Measurements from ENCODE around the gene KBTBD13. TPM values are rescaled to one million over a fixed set of nuclear protein-coding genes. Genes with fewer than 3 reads are reported as not detected.
"Not testable (repeated sequence)": the region's sequence is repeated elsewhere in the genome, so short reads cannot be mapped to it uniquely, and the experiment has no call there.

Gene KBTBD13
- total RNA-seq, 2 donors from 2014 or later, result 2.6 to 5.2 TPM

GRCh38 chr15:65083262-65083701, 6.7 kb downstream of the KBTBD13 start:
- intact Hi-C loops (cut with DNase I), result loop anchor here in 1 of 2 donors (2.0 kb wide), 1 partner anchor 30 kb away; no protein-coding TSS in a partner anchor
- no peak for ATAC-seq
- DNase-seq, result no peak

GRCh38 chr15:65084500-65085206, 8.1 kb downstream of the KBTBD13 start:
- ATAC-seq, result peak in 1 of 2 donors; percentile 24
- intact Hi-C loops (cut with DNase I), result loop anchor here in 1 of 2 donors (5.0 kb wide), 1 partner anchor 32 kb away; no protein-coding TSS in a partner anchor
- no peak for DNase-seq

GRCh38 chr15:65085207-65085753, 8.7 kb downstream of the KBTBD13 start:
- intact Hi-C loops (cut with DNase I), result loop anchor here in 1 of 2 donors (5.0 kb wide), 1 partner anchor 33 kb away; no protein-coding TSS in a partner anchor
- no peak for ATAC-seq

GRCh38 chr15:65085990-65086679, 9.6 kb downstream of the KBTBD13 start:
- DNase-seq (no peak), ATAC-seq (no peak)
- intact Hi-C loops (cut with DNase I), result loop anchor here in 1 of 2 donors (5.0 kb wide), 1 partner anchor 34 kb away; no protein-coding TSS in a partner anchor

More at GRCh38 chr15:65085207-65085753, 8.7 kb downstream of the KBTBD13 start:
- no peak for DNase-seq

GRCh38 chr15:65086680-65087111, 10.2 kb downstream of the KBTBD13 start:
- ATAC-seq (no peak), DNase-seq (no peak)
- intact Hi-C loops (cut with DNase I), result loop anchor here in 1 of 2 donors (5.0 kb wide), 1 partner anchor 34 kb away; no protein-coding TSS in a partner anchor

GRCh38 chr15:65087411-65087810, 10.9 kb downstream of the KBTBD13 start:
- intact Hi-C loops (cut with DNase I), result loop anchor here in 1 of 2 donors (5.0 kb wide), 1 partner anchor 35 kb away; no protein-coding TSS in a partner anchor
- DNase-seq, result no peak
- no peak for ATAC-seq

GRCh38 chr15:65087873-65088642, 11.5 kb downstream of the KBTBD13 start:
- DNase-seq (peak; percentile 75), ATAC-seq (peak; percentile 77 to 81)
- intact Hi-C loops (cut with DNase I), result loop anchor here in 1 of 2 donors (5.0 kb wide), 1 partner anchor 36 kb away; no protein-coding TSS in a partner anchor

- intact Hi-C loops (cut with DNase I), result loop anchor here in 1 of 2 donors (5.0 kb wide), 1 partner anchor 36 kb away; no protein-coding TSS in a partner anchor
- DNase-seq (no peak), ATAC-seq (no peak)
Observed at GRCh38 chr15:65088643-65089021, 12.1 kb downstream of the KBTBD13 start.

GRCh38 chr15:65089206-65089824, 12.8 kb downstream of the KBTBD13 start:
- ATAC-seq (peak; percentile 17 to 42), DNase-seq (peak; percentile 68)
- intact Hi-C loops (cut with DNase I), result loop anchor here in 1 of 2 donors (5.0 kb wide), 1 partner anchor 37 kb away; no protein-coding TSS in a partner anchor

GRCh38 chr15:65091946-65092770, 15.6 kb downstream of the KBTBD13 start:
- no peak for ATAC-seq
- intact Hi-C loops (cut with DNase I), result no loop called here

GRCh38 chr15:65092911-65093792, 16.6 kb downstream of the KBTBD13 start:
- intact Hi-C loops (cut with DNase I), result no loop called here
- DNase-seq (no peak), ATAC-seq (no peak)

More at GRCh38 chr15:65091946-65092770, 15.6 kb downstream of the KBTBD13 start:
- no peak for DNase-seq

GRCh38 chr15:65093793-65094170, 17.2 kb downstream of the KBTBD13 start:
- ATAC-seq; DNase-seq; intact Hi-C loops (cut with DNase I): not testable (repeated sequence)

- intact Hi-C loops (cut with DNase I), result no loop called here
- DNase-seq (peak; percentile 49), ATAC-seq (peak; percentile 45 to 57)
Observed at GRCh38 chr15:65094294-65094995, 17.9 kb downstream of the KBTBD13 start.

GRCh38 chr15:65095011-65095746, 18.6 kb downstream of the KBTBD13 start:
- DNase-seq (no peak), ATAC-seq (no peak)
- intact Hi-C loops (cut with DNase I), result no loop called here

- no peak for DNase-seq
- intact Hi-C loops (cut with DNase I), result no loop called here
Observed at GRCh38 chr15:65095747-65096104, 19.2 kb downstream of the KBTBD13 start.

More at GRCh38 chr15:65095747-65096104, 19.2 kb downstream of the KBTBD13 start:
- no peak for ATAC-seq
